GM23338 (cell line): ENCODE measurements around the gene NLRP9. TPM values are rescaled to one million over a fixed set of nuclear protein-coding genes. Genes with fewer than 3 reads are reported as not detected.

Source experiments
- ATAC-seq: fragments of 200-7000 bp; cut with Tn5 transposase; 3 replicates; pipeline ENCODE4 v1.9.1; 2020
- DNase-seq: peaks from one replicate; pipeline ENCODE4 v3.0.0-alpha.2; 2015; ENCODE audit warnings: low spot score
- H2AFZ ChIP-seq: fragments of 200-600 bp; sonication (generic); 2 replicates; pipeline ENCODE4 v1.8.0; 2016; ENCODE audit warnings: antibody characterized with exemption, mild to moderate bottlenecking, moderate library complexity
- H3F3A ChIP-seq: fragments of 200-600 bp; sonication (generic); replicated peaks from 2 replicates; pipeline ENCODE4 v1.8.0; 2017; ENCODE audit warnings: antibody characterized with exemption, mixed run types, low read depth
- H3K27ac ChIP-seq: fragments of 200-600 bp; sonication (generic); 2 replicates; pipeline ENCODE4 v1.6.1; 2016; ENCODE audit warnings: low read depth
- H3K27me3 ChIP-seq: fragments of 200-600 bp; sonication (generic); 2 replicates; pipeline ENCODE4 v1.8.0; 2016; ENCODE audit warnings: mild to moderate bottlenecking, mixed run types, moderate library complexity; ENCODE audit not compliant: insufficient read depth
- H3K36me3 ChIP-seq: fragments of 200-600 bp; sonication (generic); 2 replicates; pipeline ENCODE4 v1.8.0; 2016; ENCODE audit warnings: mild to moderate bottlenecking; ENCODE audit not compliant: insufficient read depth
- H3K4me1 ChIP-seq: fragments of 200-600 bp; sonication (generic); 2 replicates; pipeline ENCODE4 v1.8.0; 2016; ENCODE audit warnings: mild to moderate bottlenecking, moderate library complexity; ENCODE audit not compliant: insufficient read depth
- H3K4me2 ChIP-seq: fragments of 200-600 bp; sonication (generic); 2 replicates; pipeline ENCODE4 v1.7.1; 2017; ENCODE audit warnings: mixed run types
- H3K4me3 ChIP-seq: fragments of 200-600 bp; sonication (generic); 2 replicates; pipeline ENCODE4 v1.6.1; 2016; ENCODE audit warnings: mixed run types
- H3K79me2 ChIP-seq: fragments of 200-600 bp; sonication (generic); replicated peaks from 2 replicates; pipeline ENCODE4 v1.8.0; 2017; ENCODE audit warnings: mild to moderate bottlenecking; ENCODE audit not compliant: insufficient read depth
- H3K9me2 ChIP-seq: fragments of 200-600 bp; sonication (generic); 2 replicates; pipeline ENCODE4 v1.8.0; 2017; ENCODE audit not compliant: insufficient read depth
- H4K20me1 ChIP-seq: fragments of 200-600 bp; sonication (generic); replicated peaks from 2 replicates; pipeline ENCODE4 v1.8.0; 2017; ENCODE audit warnings: mild to moderate bottlenecking; ENCODE audit not compliant: insufficient read depth
- H3K27ac Mint-ChIP-seq: 2 replicates; pipeline ENCODE4 v1.8.0; 2020; ENCODE audit warnings: inconsistent platforms, mild to moderate bottlenecking, moderate library complexity, mixed read lengths
- H3K27me3 Mint-ChIP-seq: 3 replicates; pipeline ENCODE4 v1.8.0; 2022; ENCODE audit warnings: low read depth, mild to moderate bottlenecking, moderate library complexity, mixed read lengths, inconsistent platforms; ENCODE audit not compliant: insufficient read depth, poor library complexity
- H3K36me3 Mint-ChIP-seq: 3 replicates; pipeline ENCODE4 v1.8.0; 2021; ENCODE audit warnings: low read depth, mild to moderate bottlenecking, inconsistent platforms, moderate library complexity, mixed read lengths
- H3K4me1 Mint-ChIP-seq: 3 replicates; pipeline ENCODE4 v1.8.0; 2020; ENCODE audit warnings: mild to moderate bottlenecking, inconsistent platforms, mixed read lengths
- H3K4me3 Mint-ChIP-seq: 3 replicates; pipeline ENCODE4 v1.8.0; 2021; ENCODE audit warnings: moderate library complexity, mild to moderate bottlenecking, inconsistent platforms, mixed read lengths
- H3K9me3 Mint-ChIP-seq: 3 replicates; pipeline ENCODE4 v1.8.0; 2020; ENCODE audit warnings: moderate library complexity, mild to moderate bottlenecking, inconsistent platforms, mixed read lengths
- ETS1 ChIP-seq: IDR thresholded peaks from 2 replicates; pipeline ENCODE4 v1.6.1; 2016; ENCODE audit warnings: antibody characterized with exemption
- EZH2 ChIP-seq: fragments of 200-600 bp; sonication (generic); IDR thresholded peaks from one replicate; pipeline ENCODE4 v1.8.0; 2017; ENCODE audit warnings: antibody characterized with exemption, mild to moderate bottlenecking, low read depth; ENCODE audit not compliant: unreplicated experiment
- EZH2phosphoT487 ChIP-seq: fragments of 200-600 bp; sonication (generic); IDR thresholded peaks from one replicate; pipeline ENCODE4 v1.8.1; 2018; ENCODE audit warnings: antibody characterized with exemption; ENCODE audit not compliant: unreplicated experiment
- JUNB ChIP-seq: IDR thresholded peaks from one replicate; pipeline ENCODE4 v1.6.1; 2016; ENCODE audit warnings: antibody characterized with exemption; ENCODE audit not compliant: unreplicated experiment
- POLR2AphosphoS5 ChIP-seq: IDR thresholded peaks from 2 replicates; pipeline ENCODE4 v1.6.1; 2016; ENCODE audit warnings: antibody characterized with exemption, low read depth
- ZNF331 ChIP-seq: fragments of 250-450 bp; sonication (Bioruptor Pico); IDR thresholded peaks from 2 replicates; pipeline ENCODE4 v1.5.0; 2020; ENCODE audit warnings: low read depth, mild to moderate bottlenecking, moderate library complexity
- ZNF462 ChIP-seq: fragments of 250-450 bp; sonication (Bioruptor Pico); IDR thresholded peaks from 2 replicates; pipeline ENCODE4 v1.5.0; 2020; ENCODE audit warnings: mild to moderate bottlenecking, moderate library complexity
- polyA plus RNA-seq: library from polyadenylated mRNA; unstranded; fragments of >200 nt; fragmentation: Nextera tagmentation; extraction: Ambion mirVana; gene quantifications from 2 replicates; pipeline ENCODE4 v1.2.1, GENCODE V29; 2016
- total RNA-seq: library from RNA; depleted of rRNA; stranded (reverse); fragments of >200 nt; shearing (Covaris generic); gene quantifications from 2 replicates; pipeline ENCODE4 v1.2.3, GENCODE V29; 2014

The NLRP9 gene
- total and polyA plus RNA-seq, 2 experiments from 2014 or later, result not detected

GRCh38 chr19:55692681-55693081 is 45.5 kb downstream of the NLRP9 start:
- Mint-ChIP-seq H3K27ac (no peak overlapping the region), H3K4me1 (no peaks in the 10 kb centered on the region; the same call in 2 of the 3 replicates), H3K4me3 (no peak overlapping the region), H3K36me3 (peaks cover 37% of the 10 kb centered on the region), H3K27me3 (peaks cover 6% of the 10 kb centered on the region), H3K9me3 (no peaks in the 10 kb centered on the region)
- no peak overlapping the region for H3K4me3 ChIP-seq
- H3F3A ChIP-seq, result no peaks in the 10 kb centered on the region
- no peak overlapping the region for H3K27ac ChIP-seq
- TF ChIP-seq ETS1, result no peak
- TF ChIP-seq JUNB, result no peak
- no peak for TF ChIP-seq ZNF331
- no peak for TF ChIP-seq EZH2phosphoT487
- no peak for TF ChIP-seq ZNF462 (CRISPR knock-in tag)
- TF ChIP-seq EZH2, result no peak
- TF ChIP-seq POLR2AphosphoS5, result no peak
- H3K27me3 ChIP-seq, result no peaks in the 10 kb centered on the region
- no peak for DNase-seq
- no peaks in the 10 kb centered on the region for H3K36me3 ChIP-seq
- H4K20me1 ChIP-seq, result no peaks in the 10 kb centered on the region; the same call in 1 of the 2 replicates
- no peak for ATAC-seq
- no peak overlapping the region for H3K4me2 ChIP-seq
- no peaks in the 10 kb centered on the region for H3K4me1 ChIP-seq
- no peak overlapping the region for H2AFZ ChIP-seq
- H3K9me2 ChIP-seq, result no peaks in the 10 kb centered on the region
- no peaks in the 10 kb centered on the region for H3K79me2 ChIP-seq
